ENCODE measurements around the gene MUC5B.

The MUC5B gene

GRCh38 chr11:1225386-1226225 is 2.7 kb downstream of the MUC5B start:
- H3K27ac ChIP-seq (replicated peaks): no peak overlapping the region
- DNase-seq (ENCODE audit: low read depth in 1 of 2, low spot score in 1 of 2): no peak
- H3K27me3 ChIP-seq (ENCODE audit: insufficient read depth, poor library complexity, severe bottlenecking): peaks cover 27% of the 10 kb centered on the region
- TF ChIP-seq POLR2AphosphoS5 (IDR thresholded peaks at IDR 0.05; ENCODE audit: low read depth): no peak
- no peak for TF ChIP-seq CTCF (IDR thresholded peaks at IDR 0.05; ENCODE audit: insufficient read depth, low read length)
- no peak for TF ChIP-seq GABPA (IDR thresholded peaks at IDR 0.05; ENCODE audit: low read depth)
- no peak for TF ChIP-seq REST (IDR thresholded peaks at IDR 0.05; ENCODE audit: insufficient replicate concordance, low read depth)
- no peak for TF ChIP-seq SPI1 (IDR thresholded peaks at IDR 0.05; ENCODE audit: borderline replicate concordance, low read depth)
- H3K4me3 ChIP-seq (replicated peaks; ENCODE audit: insufficient read depth, low read length): no peak overlapping the region

DNA sequence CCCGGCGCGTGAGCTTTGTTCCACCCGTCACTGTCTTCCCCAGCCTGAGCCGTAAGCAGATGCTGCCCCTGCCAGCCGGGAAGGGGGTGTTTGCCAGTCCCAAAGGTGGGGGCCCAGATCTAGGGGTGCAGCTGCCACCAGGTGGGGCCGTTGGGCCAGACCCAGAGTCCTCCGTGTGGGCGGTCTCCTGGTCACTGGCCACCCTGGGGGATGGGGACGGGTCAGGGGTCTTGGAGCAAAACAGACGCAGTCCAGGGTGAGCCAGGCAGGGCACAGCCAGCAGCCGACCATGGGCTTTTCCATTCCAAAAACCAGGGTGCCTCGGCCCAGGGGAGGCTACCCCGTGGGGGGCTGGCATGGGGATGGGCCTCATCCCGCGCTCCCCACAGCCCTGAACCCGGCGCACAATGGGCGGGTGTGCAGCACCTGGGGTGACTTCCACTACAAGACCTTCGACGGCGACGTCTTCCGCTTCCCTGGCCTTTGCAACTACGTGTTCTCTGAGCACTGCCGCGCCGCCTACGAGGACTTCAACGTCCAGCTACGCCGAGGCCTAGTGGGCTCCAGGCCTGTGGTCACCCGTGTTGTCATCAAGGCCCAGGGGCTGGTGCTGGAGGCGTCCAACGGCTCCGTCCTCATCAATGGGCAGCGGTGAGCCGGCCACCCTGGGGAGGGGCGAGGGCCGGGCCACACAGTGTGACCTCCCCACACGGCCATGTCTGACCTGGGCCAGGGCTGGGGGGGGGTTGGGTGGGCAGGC is 3.5 kb downstream of the MUC5B start:
- no peak for TF ChIP-seq POLR2AphosphoS5 (IDR thresholded peaks at IDR 0.05; ENCODE audit: low read depth)
- Histone ChIP-seq H3K27ac (replicated peaks) (no peak overlapping the region), H3K27me3 (ENCODE audit: insufficient read depth, poor library complexity, severe bottlenecking) (peaks cover 24% of the 10 kb centered on the region), H3K4me3 (replicated peaks; ENCODE audit: insufficient read depth, low read length) (no peak overlapping the region)
- no peak for DNase-seq (ENCODE audit: low read depth in 1 of 2, low spot score in 1 of 2)

DNA sequence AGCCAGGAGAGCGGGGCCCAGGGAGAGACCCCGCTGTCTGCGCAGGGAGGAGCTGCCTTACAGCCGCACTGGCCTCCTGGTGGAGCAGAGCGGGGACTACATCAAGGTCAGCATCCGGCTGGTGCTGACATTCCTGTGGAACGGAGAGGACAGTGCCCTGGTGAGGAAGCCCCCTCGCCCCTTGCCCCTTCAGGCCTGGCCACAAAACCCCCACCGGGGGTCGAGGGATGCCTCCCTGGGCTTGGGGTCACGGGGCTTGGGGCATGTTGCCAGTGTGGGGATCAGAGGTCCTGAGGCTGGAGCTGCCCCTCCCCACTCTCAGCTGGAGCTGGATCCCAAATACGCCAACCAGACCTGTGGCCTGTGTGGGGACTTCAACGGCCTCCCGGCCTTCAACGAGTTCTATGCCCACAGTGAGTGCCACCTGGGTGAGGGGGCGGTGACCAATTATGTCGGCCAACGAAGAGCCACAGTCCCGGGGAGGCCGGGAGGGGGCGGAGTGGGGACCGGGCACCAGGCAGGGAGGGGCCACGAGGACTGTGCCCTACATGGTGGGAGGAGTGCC is 4.2 kb downstream of the MUC5B start:
- H3K4me3 ChIP-seq (replicated peaks; ENCODE audit: insufficient read depth, low read length): no peak overlapping the region
- TF ChIP-seq POLR2AphosphoS5 (IDR thresholded peaks at IDR 0.05; ENCODE audit: low read depth) (no peak), REST (IDR thresholded peaks at IDR 0.05; ENCODE audit: insufficient replicate concordance, low read depth) (no peak), SPI1 (IDR thresholded peaks at IDR 0.05; ENCODE audit: borderline replicate concordance, low read depth) (no peak), GABPA (IDR thresholded peaks at IDR 0.05; ENCODE audit: low read depth) (no peak), CTCF (IDR thresholded peaks at IDR 0.05; ENCODE audit: insufficient read depth, low read length) (no peak)
- no peak for DNase-seq (ENCODE audit: low read depth in 1 of 2, low spot score in 1 of 2)
- H3K27me3 ChIP-seq (ENCODE audit: insufficient read depth, poor library complexity, severe bottlenecking): peaks cover 17% of the 10 kb centered on the region
- H3K27ac ChIP-seq (replicated peaks): no peak overlapping the region

GRCh38 chr11:1227551-1228100 is 4.8 kb downstream of the MUC5B start:
- no peak for DNase-seq (ENCODE audit: low read depth in 1 of 2, low spot score in 1 of 2)

More at GRCh38 chr11:1227551-1228100, 4.8 kb downstream of the MUC5B start:
- Histone ChIP-seq H3K27ac (replicated peaks) (no peak overlapping the region), H3K27me3 (ENCODE audit: insufficient read depth, poor library complexity, severe bottlenecking) (peaks cover 16% of the 10 kb centered on the region), H3K4me3 (replicated peaks; ENCODE audit: insufficient read depth, low read length) (no peak overlapping the region)
- TF ChIP-seq GABPA (IDR thresholded peaks at IDR 0.05; ENCODE audit: low read depth): no peak
- TF ChIP-seq POLR2AphosphoS5 (IDR thresholded peaks at IDR 0.05; ENCODE audit: low read depth): no peak
- no peak for TF ChIP-seq SPI1 (IDR thresholded peaks at IDR 0.05; ENCODE audit: borderline replicate concordance, low read depth)
- TF ChIP-seq REST (IDR thresholded peaks at IDR 0.05; ENCODE audit: insufficient replicate concordance, low read depth): no peak
- TF ChIP-seq CTCF (IDR thresholded peaks at IDR 0.05; ENCODE audit: insufficient read depth, low read length): no peak
